Measurements from ENCODE around the gene NXPH1. TPM values are rescaled to one million over a fixed set of nuclear protein-coding genes. Genes with fewer than 3 reads are reported as not detected.

Gene NXPH1
- total and polyA plus RNA-seq, 7 donors, result not detected

- WGBS, 2 donors, result 91 to 92% methylated on average over 5 of the region's 5 CpGs
- intact Hi-C loops (cut with DNase I), result no loop called here
- TF ChIP-seq POLR2A (IDR thresholded peaks at IDR 0.05) (no peak), EP300 (IDR thresholded peaks at IDR 0.05) (no peak), POLR2AphosphoS5 (IDR thresholded peaks at IDR 0.05) (no peak), CTCF (IDR thresholded peaks at IDR 0.05) (no peak)
Observed at GRCh38 chr7:8581842-8582241, 148.4 kb downstream of the NXPH1 start.

GRCh38 chr7:8582728-8583127 lies 149.3 kb downstream of the NXPH1 start:
- 84 to 94% methylated on average over 3 of the region's 3 CpGs for WGBS, 2 donors
- TF ChIP-seq EP300 (IDR thresholded peaks at IDR 0.05) (no peak), CTCF (IDR thresholded peaks at IDR 0.05) (no peak), POLR2A (IDR thresholded peaks at IDR 0.05) (no peak), POLR2AphosphoS5 (IDR thresholded peaks at IDR 0.05) (no peak)
- H3K4me3 ChIP-seq, result no peak overlapping the region
- H3K9me3 ChIP-seq, result no peaks in the 10 kb centered on the region
- no peak for DNase-seq
- no peaks in the 10 kb centered on the region for H3K27me3 ChIP-seq
- no peaks in the 10 kb centered on the region for H3K36me3 ChIP-seq
- intact Hi-C loops (cut with DNase I), result no loop called here
- H3K4me1 ChIP-seq, result no peaks in the 10 kb centered on the region
- H3K27ac ChIP-seq, result no peak overlapping the region

More at GRCh38 chr7:8581842-8582241, 148.4 kb downstream of the NXPH1 start:
- no peak overlapping the region for H3K27ac ChIP-seq
- no peak for DNase-seq
- H3K27me3 ChIP-seq, result no peaks in the 10 kb centered on the region
- H3K36me3 ChIP-seq, result no peaks in the 10 kb centered on the region
- H3K4me1 ChIP-seq, result no peaks in the 10 kb centered on the region
- H3K4me3 ChIP-seq, result no peak overlapping the region
- H3K9me3 ChIP-seq, result no peaks in the 10 kb centered on the region

- Histone ChIP-seq H3K36me3 (no peaks in the 10 kb centered on the region), H3K27ac (no peak overlapping the region), H3K4me1 (no peaks in the 10 kb centered on the region), H3K4me3 (no peak overlapping the region), H3K9me3 (no peaks in the 10 kb centered on the region), H3K27me3 (no peaks in the 10 kb centered on the region)
- TF ChIP-seq CTCF (IDR thresholded peaks at IDR 0.05) (no peak), EP300 (IDR thresholded peaks at IDR 0.05) (no peak), POLR2A (IDR thresholded peaks at IDR 0.05) (no peak), POLR2AphosphoS5 (IDR thresholded peaks at IDR 0.05) (no peak)
- DNase-seq, result no peak
- intact Hi-C loops (cut with DNase I), result no loop called here
- WGBS, 2 donors, result 78 to 96% methylated on average over 1 of the region's 1 CpG
Observed at GRCh38 chr7:8585591-8585990, 152.2 kb downstream of the NXPH1 start.

GRCh38 chr7:8590225-8590624 lies 156.8 kb downstream of the NXPH1 start:
- Histone ChIP-seq H3K4me3 (no peak overlapping the region), H3K4me1 (no peaks in the 10 kb centered on the region), H3K9me3 (no peaks in the 10 kb centered on the region), H3K27ac (no peak overlapping the region), H3K36me3 (no peaks in the 10 kb centered on the region), H3K27me3 (no peaks in the 10 kb centered on the region)
- no peak for DNase-seq
- intact Hi-C loops (cut with DNase I), result no loop called here
- TF ChIP-seq POLR2A (IDR thresholded peaks at IDR 0.05) (no peak), CTCF (IDR thresholded peaks at IDR 0.05) (no peak), EP300 (IDR thresholded peaks at IDR 0.05) (no peak), POLR2AphosphoS5 (IDR thresholded peaks at IDR 0.05) (no peak)
- 90% methylated on average over 4 of the region's 4 CpGs for WGBS, 2 donors

- H3K4me3 ChIP-seq, result no peak overlapping the region
- no peaks in the 10 kb centered on the region for H3K36me3 ChIP-seq
- H3K27ac ChIP-seq, result no peak overlapping the region
- WGBS, 2 donors, result 74 to 77% methylated on average over 3 of the region's 3 CpGs
- no peak for DNase-seq
- no peaks in the 10 kb centered on the region for H3K9me3 ChIP-seq
- H3K27me3 ChIP-seq, result no peaks in the 10 kb centered on the region
- intact Hi-C loops (cut with DNase I), result no loop called here
- no peaks in the 10 kb centered on the region for H3K4me1 ChIP-seq
- TF ChIP-seq POLR2A (IDR thresholded peaks at IDR 0.05) (no peak), EP300 (IDR thresholded peaks at IDR 0.05) (no peak), POLR2AphosphoS5 (IDR thresholded peaks at IDR 0.05) (no peak), CTCF (IDR thresholded peaks at IDR 0.05) (no peak)
Observed at GRCh38 chr7:8590791-8591190, 157.4 kb downstream of the NXPH1 start.

Measured in sigmoid colon (tissue), 7 donors.